ENCODE results near the gene SYNE1.

SYNE1 gene

DNA sequence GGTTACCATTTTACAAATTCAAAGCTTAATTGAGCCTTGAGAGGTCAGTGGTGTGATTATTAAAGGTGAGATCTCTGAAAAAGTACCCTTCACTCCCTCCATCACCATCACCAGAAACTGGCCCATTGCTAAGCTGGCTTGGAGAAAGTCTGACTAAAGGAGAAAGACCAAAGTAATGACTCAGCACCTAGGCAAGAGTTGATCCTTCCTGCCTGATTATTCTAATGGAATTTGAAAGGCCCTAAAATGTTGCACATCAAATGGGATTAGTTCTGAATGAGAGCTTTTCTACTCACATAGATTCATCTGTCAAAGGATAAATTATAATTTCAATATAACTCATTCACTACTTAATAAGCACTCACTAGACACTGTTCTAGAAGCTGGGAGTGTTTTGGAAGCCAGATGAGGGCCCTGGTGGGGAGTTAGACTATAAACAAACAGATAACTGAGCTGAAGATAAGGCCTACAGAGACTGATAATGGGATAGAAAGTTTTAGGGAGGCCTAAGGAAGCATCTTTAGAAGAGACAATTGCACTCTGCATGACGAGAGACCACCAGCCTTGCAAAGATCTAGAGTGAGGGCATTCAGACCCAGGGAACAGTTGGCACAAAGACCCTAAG lies 366.7 kb downstream of the SYNE1 start:
- no peak for DNase-seq

DNA sequence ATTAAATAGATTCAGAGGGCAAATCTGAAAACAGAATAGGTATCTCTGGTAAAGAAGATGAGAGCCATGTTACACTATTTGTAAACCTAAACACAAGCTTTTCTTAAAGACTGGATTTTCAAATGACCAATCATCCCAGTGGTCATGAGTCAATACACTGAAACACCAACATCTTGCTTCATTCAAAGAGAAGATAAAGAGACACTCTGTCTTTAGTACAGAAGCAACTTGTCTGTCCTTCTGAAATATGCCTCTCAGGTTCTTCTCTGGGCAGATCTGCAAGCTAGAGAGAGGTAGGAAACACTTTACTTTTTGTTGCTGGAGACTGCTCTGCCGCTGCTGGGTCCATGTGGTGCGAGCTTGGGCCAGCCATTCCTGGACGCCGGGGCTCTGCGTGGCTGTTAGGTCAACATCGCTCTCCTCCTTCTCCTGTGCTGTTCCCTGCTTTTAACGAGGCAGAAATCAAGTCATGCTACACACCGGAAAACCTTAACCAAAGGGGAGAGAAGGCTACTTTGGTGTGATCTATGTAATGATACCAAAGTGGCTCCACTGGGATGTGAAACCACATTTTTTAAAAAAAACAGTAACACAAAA lies 368.2 kb downstream of the SYNE1 start:
- no peak for DNase-seq

DNA sequence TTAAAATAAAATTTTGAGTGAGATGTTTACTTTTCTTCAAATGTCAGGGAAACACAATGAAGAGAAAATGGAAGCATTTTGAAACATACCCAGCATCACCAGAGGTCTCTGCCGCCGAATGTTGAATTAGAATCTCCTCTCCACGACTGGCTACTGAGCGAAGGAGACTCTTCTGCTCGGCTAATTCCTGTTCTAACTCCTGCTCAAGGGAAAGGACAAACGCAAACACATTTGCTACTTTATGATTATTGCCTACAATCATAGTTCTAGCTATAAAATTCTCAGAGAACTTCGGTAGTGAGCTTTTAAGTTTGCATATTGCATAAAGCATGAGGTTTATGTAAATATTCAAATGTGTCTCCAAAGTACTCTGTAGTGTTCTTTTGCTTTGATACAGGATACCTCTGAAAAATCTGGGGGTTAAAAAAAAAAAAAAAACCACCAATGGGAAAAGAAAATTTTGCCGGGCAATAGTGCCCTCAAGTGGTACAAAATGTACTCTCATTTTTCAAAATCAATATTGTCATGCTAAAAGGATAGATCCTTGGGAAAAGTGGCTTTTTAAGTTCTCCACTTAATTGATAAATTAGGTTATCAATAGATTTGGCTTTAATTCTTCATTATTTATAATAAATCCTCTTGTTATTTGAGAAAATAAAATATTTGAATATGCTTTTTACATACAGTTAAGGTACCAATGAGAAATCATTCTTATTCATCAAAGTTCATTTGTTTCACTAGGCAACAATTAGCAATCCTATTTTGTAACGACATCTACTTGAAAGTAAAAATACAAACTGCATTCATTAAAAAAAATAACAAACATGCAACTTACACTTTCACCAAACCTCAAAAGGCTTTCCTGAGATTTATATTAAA lies 369.0 kb downstream of the SYNE1 start:
- no peak for DNase-seq

DNA sequence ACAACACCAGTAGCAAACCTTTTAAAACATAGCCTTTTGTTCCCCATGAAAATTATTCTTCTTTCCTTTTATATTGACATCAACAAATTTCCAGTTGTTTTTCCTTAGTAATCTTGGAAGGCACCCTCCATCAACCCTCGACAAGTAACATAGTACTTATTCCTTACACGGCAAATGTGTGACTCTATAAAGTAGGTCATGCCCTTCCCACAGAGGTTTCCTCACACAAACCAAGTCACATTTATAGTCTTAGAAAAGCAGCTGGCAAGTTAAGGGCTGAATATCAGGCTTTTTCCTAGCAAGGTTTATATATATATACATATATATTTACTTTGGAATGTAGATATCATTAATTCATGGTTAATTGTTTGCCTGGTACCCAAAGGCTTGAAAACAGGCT lies 371.5 kb downstream of the SYNE1 start:
- DNase-seq, result no peak

DNA sequence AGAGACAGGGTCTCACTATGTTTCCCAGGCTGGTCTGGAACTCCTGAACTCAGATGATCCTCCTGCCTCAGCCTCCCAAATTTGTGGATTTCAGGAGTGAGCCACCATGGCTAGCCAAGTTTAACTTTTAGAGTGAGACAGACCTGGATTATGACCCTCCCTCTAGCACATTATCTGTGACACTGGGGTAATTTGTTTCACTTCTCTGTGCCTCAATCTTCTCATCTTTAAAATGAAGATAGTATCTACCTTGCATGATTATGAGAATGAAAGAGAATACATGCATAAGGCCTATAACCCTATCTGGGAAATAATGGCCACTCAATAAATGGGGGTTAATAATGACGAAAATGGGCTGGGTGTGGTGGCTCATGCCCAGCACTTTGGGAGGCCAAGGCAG lies 373.6 kb downstream of the SYNE1 start:
- DNase-seq, result no peak

DNA sequence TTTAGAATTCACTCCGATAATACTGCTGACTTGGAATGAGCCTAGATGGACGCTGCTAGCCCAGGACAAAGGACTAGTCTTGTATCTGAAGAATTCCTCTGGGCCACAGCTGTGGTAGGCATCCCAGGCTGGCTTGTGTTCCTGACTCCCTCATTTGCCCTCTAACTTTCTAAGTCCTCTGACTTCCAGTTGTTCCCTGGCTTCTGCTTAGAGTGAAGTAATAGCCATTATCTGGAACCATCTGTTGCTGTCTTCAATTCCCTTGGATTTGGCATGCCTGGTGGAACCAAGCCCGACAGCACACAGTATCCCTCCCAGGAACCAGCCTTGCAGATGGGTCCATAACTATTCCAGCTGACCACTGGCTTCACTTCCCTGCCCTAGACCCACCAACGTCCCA lies 376.0 kb downstream of the SYNE1 start:
- DNase-seq, result no peak

DNA sequence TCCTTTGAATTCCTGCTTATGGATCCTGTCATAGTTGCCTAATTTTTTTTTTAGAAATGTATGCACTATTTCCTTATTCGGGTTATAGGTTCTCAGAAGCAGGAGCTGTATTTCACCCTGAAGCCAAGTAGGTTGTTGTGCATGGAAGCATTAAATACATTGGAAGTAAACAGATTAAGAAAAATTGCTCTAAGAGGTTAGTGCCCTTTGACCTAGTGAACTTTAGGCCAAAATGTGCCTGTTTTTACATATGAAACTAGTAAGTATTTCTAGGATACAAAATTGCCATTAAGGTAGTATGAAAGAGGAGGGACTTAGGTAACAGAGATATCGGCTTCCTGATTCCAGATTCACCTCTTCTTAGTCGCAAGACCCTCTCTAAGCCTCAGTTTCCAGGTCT lies 377.9 kb downstream of the SYNE1 start:
- no peak for DNase-seq

DNA sequence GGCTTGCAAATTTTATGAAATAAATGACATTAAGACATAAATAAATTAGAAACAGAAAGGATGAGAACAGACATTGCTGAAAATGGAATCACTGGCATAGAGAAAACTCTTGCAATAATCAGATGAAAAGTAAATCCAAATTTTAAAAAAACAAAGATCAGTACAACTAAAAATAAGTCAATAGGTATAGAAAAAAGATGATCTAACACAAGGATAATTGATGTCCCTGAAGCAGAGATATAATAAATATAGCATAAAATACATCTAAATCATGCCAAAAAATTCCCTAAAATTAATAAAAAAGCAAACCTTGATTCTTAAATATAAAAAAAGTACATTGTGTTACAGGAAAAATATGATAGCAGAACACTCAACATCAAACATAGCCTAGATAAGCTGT lies 379.6 kb downstream of the SYNE1 start:
- no peak for DNase-seq

DNA sequence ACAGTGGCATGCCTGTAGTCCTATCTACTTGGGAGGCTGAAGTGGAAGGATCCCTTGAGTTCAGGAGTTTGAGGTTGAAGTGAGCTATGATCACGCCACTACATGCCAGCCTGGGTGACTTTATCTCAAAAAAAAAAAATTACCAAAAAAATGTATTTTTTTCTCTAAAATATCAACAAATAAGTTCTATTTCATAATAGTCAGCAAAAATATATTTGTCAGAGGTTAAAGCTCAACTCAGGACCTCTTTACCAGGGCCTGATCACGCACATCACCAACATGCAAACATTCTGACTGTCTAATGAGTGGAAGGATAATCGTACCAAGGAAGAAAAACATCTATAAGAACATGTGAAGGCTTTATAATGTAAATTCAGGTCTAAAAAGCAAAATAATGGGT lies 387.0 kb downstream of the SYNE1 start:
- DNase-seq, result no peak

DNA sequence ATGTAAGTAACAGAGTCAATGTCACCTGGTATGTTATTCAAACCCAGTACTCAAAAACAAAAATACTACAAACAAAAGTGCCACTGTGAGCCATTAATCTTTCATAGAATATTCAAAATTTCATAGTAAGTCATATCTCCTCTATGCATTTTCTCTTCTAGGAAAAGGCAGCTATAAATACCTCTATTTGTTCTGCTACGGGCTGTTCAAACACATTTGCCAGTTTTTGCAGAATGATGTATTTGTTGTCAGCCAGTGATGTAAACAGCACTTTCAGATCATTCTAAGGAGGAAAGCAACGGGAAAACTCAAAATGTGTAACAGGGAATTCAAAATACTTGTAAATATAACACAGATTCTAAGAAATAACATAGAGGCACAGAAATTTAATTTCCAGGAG lies 388.2 kb downstream of the SYNE1 start:
- no peak for DNase-seq

DNA sequence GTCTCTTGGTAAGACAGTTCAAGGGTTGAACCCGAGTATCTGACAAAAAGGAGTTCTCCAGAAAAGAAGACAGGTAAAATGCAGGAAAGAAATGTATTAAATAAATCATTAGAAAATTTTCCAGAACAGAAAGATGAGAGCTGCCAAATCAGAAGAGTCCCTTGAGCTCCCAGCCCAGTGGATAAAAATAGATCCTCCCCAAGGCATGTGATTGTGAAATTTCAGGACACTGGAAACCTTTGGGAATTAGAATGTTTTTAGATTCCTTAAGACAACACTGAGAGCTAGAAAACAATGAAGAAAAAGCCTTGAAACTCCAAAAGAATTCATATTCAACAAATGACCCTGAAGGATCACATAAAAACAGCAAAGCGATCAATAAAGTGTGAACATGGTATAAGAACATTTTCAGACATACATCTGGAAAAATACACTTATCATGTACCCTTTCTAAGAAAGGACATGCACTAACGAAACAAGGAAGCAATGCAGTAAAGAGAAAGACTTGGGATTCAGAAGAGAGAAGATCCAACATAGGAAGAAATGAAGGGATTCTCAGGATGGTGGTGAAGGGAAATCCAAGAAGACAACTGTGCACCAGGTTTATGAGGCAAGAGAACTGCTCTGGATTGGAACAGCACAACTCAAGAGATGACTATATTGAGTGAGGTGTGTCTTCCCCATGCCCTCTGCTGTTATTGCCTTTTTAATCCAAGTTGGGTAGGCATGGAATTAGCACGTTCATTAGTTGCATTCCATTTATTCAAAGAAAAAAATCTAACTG lies 390.4 kb downstream of the SYNE1 start:
- DNase-seq, result no peak

DNA sequence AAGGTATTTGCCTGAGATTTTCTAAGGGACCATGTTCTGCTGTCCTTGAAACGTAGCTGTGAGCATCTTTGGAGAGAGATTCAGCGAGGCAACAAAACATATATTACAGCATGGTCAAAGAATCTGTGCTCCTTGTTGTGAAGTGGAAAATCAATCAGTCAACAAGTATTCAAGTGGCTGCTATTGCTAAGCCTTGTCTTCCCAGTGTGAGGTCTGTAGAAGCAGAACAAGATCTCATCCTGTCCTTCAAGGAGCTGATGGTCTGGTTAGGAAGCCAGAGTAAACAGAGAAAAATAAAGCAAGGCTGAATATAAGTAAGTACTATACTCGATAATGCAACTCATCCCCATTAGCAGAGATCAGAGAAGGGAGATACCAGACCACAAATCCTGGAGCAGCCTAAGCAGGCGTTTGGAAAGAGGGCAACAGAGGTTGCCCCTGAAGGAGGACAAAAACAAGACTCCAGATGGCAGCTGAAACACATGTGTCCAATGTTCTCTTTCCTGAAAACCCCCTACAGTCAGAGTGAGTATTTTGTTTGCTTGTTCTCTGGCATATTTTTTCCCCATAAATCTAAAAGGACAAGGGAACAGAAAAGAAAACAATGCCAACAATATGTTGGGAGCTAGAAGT lies 392.0 kb downstream of the SYNE1 start:
- no peak for DNase-seq

DNA sequence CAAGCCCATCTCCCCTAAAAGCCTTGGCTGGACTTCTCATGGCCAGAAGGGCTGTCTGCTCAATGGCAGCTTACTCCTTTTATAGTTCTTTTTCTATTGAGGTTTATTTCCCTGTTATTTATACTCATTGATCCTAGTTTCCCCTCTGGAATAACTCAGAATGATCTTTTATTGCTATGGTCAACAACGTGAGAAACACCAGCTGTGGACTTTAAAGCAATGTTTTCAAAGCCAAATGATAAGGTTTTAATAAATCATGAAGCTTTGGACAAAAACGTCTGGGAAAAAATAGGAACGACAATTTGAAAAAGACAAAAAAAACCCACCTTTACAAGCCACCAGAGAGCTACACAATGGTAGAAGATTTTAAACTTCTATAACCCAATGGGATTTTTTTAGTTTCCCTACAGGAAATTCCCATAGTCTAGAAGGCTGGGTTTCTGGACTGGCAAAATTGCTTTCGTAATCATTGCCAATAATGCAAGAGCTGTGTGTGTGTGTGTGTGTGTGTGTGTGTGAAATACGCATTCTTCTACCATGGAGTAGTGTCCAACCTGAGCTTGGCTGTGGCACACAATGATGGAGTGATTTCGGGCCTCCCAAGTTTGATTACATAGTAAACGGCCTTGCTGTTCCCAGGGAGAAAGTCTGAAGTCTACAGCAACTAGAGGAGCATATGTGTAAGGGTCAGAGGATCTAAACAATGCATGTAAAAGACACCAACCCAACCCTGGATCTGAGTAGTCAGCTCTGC lies 396.0 kb downstream of the SYNE1 start:
- no peak for DNase-seq

DNA sequence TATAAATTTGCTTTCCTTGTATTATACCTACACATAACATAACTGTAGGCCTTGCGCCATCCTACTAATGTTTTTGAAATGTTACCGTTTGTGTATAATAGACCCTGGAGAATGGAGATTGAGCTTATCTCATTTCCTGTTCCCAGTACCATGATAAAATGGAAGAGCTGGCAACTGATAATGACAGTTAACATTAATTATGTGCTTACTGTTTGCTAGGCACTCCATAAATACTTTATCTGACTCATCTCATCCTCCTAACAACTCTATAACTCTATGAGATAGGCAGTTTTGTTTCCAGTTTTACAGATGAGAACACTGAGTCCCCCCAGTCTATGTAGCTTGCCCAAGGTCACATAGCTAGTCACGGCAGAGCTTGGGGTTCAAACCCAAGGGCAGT lies 396.7 kb downstream of the SYNE1 start:
- no peak for DNase-seq

DNA sequence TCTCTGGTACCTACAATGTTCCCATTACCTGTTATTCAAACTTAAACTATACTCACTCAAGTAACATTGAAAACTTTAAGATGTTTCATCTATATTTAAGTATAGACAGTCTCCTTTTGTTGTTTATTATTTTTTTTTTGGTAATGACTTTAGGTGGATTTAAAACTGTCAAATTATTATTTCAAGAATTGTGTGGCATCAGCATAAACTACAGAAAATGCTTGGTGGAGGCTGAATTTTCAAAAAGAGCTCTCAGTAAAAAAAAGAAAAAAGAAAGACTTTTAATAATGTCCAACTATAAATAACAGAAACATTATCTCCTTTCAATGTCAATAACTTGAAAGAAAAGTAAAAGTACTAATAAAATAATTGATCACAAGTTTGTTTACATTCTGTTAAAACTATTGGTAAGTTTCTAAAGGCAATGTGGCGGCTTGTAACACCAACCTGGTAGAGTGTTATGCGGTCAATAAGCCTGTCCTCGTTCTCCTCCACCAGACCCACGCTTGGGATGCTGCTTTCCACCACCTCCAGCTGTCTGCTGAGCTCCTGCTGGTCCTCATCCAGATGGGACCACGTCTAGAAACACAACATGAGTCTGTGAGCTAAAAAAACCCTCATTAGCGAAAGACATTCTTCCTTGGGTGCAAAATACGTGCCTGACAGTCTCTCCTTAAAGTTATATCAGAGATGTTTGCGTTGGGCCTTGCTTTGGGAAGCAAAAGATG lies 400.6 kb downstream of the SYNE1 start:
- DNase-seq, result no peak

DNA sequence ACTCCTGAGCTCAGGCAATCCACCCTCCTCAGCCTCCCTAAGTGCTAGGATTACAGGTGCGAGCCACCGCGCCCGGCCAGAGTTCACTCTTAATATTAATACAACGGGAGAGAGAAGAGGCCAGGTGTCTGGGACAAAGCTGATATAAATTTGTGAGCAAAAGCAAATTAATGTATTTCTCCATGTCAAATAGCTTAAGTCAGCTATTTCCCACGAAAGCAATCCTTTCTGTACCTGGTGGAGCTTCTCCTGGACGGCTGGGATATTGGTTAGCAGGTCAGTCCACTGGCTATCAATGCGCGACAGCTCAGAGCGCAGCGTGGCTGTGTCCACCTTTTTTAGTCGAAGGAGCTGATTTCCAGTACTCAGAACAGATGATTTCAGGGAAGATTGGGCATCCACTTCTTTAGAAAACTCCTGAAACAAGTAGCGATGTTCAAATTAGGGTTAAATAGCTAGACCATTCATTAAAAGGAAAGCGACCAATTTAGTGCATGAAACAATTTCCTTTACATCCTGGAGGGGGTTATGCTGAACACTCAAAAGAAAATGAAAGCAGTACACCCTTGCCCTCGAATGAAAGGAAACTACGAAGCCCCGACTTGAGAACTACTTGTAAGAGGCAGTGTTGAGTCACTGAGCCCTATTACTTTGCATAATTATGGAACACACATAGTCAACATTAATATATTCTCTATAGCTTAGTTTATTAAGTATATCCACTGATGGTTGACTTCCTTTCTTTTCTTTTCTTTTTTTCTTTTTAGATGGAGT lies 403.4 kb downstream of the SYNE1 start:
- DNase-seq, result peak; percentile 20

DNA sequence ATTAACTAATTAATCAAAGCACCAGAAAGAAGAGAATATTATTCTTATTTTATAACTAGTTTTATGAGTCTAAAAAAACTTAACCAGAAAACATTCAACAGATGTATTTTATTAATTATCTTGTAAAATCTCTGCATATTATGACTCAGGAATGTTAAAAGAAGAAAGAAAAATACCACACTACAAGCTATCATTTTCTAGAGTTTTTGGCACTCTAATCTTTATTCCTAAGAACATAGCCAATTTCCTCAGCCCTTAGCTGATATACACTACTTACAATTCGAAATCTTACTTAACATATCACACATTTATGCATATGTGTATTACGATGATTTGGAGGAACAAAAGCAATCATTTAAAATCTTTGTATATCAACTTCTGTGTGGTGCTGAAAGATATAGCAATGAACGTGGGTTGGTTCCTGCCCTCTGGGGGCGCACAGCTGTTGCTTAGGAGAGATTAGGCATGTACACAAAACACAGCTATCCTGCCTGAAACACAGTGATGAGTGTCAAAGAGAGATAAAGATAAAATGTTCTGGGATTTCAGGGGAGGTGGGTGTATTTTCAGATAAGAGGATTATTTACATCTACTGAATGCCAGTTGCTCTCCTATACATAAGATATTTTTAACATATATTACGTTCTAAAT lies 404.5 kb downstream of the SYNE1 start:
- DNase-seq, result peak; percentile 31

DNA sequence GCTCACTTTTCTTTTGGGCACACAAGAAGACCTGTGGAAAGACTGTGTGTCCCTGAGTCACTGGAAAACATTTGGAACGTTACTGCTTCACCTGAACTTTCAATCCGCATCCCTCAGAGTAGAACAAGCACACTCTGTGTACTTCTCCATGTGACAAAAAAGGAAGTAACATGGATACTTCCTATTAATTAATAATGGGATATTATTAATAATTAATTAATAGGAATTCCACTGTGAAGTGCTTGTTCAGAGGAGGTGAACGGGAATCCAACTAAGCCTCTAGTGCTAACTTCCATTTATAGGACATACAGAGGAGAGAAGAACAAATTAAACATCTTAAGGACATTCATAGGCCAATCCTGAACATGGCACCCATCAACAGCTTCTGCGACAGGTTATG lies 407.8 kb downstream of the SYNE1 start:
- no peak for DNase-seq

DNA sequence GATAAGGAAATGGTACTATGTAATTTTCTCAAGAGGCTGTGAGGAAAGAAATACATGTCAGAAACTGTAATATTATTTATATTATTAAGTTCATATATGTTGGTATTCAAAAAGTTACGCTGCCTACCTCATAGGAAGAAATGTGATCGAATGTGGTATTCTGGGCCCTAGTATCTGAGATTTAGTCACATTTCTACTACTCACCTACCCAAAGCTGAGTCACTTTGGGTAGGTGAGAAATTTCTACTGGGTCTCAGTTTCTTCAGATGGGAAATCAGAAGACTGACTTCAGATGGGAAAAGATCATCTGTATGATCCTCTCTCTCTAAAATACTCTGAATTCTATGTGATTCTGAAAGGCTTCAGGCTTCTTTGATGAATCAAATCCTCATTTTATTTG lies 411.0 kb downstream of the SYNE1 start:
- DNase-seq, result no peak
